Stimulated activated naive CD8-positive, alpha-beta T cell treated with anti-CD3 and anti-CD28 coated beads, Interleukin-15, Interleukin-2, amounts not matched to agents 100 ng/mL and 50 ng/mL, for 24 hours (primary cell): ENCODE data around the gene CRAMP1.

Experiments
- H3K27ac Mint-ChIP-seq: one replicate; pipeline ENCODE4 v1.8.0; 2021; ENCODE audit warnings: mild to moderate bottlenecking, mixed read lengths
- H3K27me3 Mint-ChIP-seq: one replicate; pipeline ENCODE4 v1.8.0; 2021; ENCODE audit warnings: mixed read lengths
- H3K36me3 Mint-ChIP-seq: one replicate; pipeline ENCODE4 v1.8.0; 2021; ENCODE audit warnings: low read depth, mixed read lengths
- H3K4me1 Mint-ChIP-seq: one replicate; pipeline ENCODE4 v1.8.0; 2021; ENCODE audit warnings: low read depth, mixed read lengths
- H3K4me3 Mint-ChIP-seq: one replicate; pipeline ENCODE4 v1.8.0; 2021; ENCODE audit warnings: mild to moderate bottlenecking, mixed read lengths
- H3K9me3 Mint-ChIP-seq: one replicate; pipeline ENCODE4 v1.8.0; 2021; ENCODE audit warnings: mixed read lengths

CRAMP1 gene

DNA sequence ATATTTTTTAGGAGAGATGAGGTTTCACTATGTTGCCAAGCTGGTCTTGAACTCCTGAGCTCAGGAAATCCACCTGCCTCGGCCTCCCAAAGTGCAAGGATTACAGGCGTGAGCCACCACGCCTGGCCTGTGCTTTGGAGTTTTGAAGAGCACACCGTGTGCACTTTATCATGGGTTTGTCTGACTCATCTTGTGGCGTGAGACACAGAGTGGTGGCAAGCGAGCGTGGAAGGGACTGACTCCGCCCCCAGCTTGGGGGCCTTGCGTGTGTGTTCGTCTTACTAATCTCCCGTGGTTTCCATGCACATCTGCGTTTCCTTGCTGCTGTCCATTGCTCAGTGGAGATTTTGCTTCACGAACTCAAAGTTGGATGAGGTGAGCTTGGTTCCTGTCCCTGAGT lies 22.9 kb downstream of the CRAMP1 start:
- Mint-ChIP-seq H3K27me3 (no peaks in the 10 kb centered on the region), H3K4me3 (no peak overlapping the region), H3K36me3 (peaks cover 53% of the 10 kb centered on the region), H3K9me3 (no peaks in the 10 kb centered on the region), H3K27ac (no peak overlapping the region), H3K4me1 (no peaks in the 10 kb centered on the region)

- Mint-ChIP-seq H3K27ac (no peak overlapping the region), H3K4me3 (no peak overlapping the region)
Measured at GRCh38 chr16:1637526-1637925, 25.4 kb downstream of the CRAMP1 start.

DNA sequence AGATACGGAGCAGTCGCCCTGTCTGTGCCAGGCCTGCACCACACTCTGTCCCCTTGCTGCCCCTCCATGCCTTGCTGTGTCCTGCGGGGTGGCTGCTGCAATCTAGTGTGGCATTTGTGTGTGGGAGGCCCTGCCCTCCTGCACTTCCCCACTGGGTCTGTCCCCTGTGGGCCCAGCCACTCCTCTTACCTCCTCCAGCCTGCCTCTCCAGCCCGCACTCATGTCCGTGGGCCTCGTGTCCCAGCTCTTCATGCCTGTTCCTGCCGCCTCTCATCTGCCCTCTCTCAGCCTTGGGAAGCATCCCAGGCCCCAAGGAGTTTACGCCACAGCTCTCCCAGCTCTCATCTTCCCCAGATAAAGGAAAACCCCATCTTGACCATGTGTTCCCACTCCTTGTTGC lies 26.6 kb downstream of the CRAMP1 start:
- Mint-ChIP-seq H3K36me3 (peaks cover 69% of the 10 kb centered on the region), H3K4me1 (no peaks in the 10 kb centered on the region), H3K27ac (no peak overlapping the region), H3K27me3 (no peaks in the 10 kb centered on the region), H3K9me3 (no peaks in the 10 kb centered on the region), H3K4me3 (no peak overlapping the region)

More at GRCh38 chr16:1637526-1637925, 25.4 kb downstream of the CRAMP1 start:
- Mint-ChIP-seq H3K9me3 (no peaks in the 10 kb centered on the region), H3K4me1 (no peaks in the 10 kb centered on the region), H3K36me3 (peaks cover 67% of the 10 kb centered on the region), H3K27me3 (no peaks in the 10 kb centered on the region)

DNA sequence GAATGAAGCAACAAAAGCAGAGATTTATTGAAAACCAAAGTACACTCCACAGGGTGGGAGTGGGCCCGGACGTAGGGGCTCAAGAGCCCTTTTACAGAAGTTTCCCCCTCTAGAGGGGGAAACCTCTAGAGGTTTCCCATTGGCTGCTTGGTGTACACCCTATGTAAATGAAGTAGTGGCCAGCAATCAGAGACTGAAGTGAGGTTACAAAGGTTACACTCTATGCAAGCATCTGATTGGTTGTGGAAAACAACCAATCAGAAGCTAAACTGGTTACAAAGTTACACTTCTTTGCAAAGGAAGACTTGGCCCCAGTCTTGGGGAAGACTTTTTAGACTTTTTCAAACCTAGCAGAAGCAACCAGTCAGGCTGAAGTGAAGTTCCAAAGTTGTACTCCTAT lies 27.1 kb downstream of the CRAMP1 start:
- peaks cover 67% of the 10 kb centered on the region for H3K36me3 Mint-ChIP-seq
- H3K4me3 Mint-ChIP-seq = no peak overlapping the region
- peaks cover 4% of the 10 kb centered on the region for H3K4me1 Mint-ChIP-seq
- H3K27ac Mint-ChIP-seq = no peak overlapping the region
- H3K9me3 Mint-ChIP-seq = no peaks in the 10 kb centered on the region
- no peaks in the 10 kb centered on the region for H3K27me3 Mint-ChIP-seq

GRCh38 chr16:1639860-1640259 lies 27.7 kb downstream of the CRAMP1 start:
- no peak overlapping the region for H3K4me3 Mint-ChIP-seq
- no peaks in the 10 kb centered on the region for H3K27me3 Mint-ChIP-seq
- H3K36me3 Mint-ChIP-seq = peaks cover 66% of the 10 kb centered on the region
- H3K9me3 Mint-ChIP-seq = no peaks in the 10 kb centered on the region
- no peak overlapping the region for H3K27ac Mint-ChIP-seq
- H3K4me1 Mint-ChIP-seq = peaks cover 8% of the 10 kb centered on the region

GRCh38 chr16:1640261-1640941 lies 28.2 kb downstream of the CRAMP1 start:
- H3K4me1 Mint-ChIP-seq = peaks cover 9% of the 10 kb centered on the region
- peaks cover 63% of the 10 kb centered on the region for H3K36me3 Mint-ChIP-seq
- H3K4me3 Mint-ChIP-seq = no peak overlapping the region
- no peaks in the 10 kb centered on the region for H3K9me3 Mint-ChIP-seq
- no peaks in the 10 kb centered on the region for H3K27me3 Mint-ChIP-seq
- no peak overlapping the region for H3K27ac Mint-ChIP-seq

DNA sequence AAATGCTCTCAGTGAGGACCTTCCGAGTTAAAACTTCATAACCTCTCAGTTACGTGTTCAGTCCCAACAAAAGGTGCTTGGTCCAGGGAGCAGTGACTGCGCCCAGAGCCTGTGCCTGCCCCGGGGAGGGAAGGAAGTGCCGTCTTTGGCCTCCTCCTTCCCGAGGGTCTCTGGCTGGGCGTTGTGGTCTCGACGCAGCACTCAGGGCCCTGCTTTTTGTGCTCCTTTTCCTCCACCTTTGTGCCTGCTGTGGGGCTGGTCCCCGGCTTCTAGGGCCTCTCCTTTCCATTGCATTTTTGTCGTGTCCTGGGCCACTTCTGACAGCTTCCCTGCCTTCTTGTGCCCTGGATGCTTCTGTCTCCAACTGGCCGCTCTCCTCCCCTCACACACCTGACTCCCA lies 29.1 kb downstream of the CRAMP1 start:
- Mint-ChIP-seq H3K36me3 (peaks cover 70% of the 10 kb centered on the region), H3K27me3 (no peaks in the 10 kb centered on the region), H3K4me3 (no peak overlapping the region), H3K27ac (no peak overlapping the region), H3K4me1 (peaks cover 18% of the 10 kb centered on the region), H3K9me3 (no peaks in the 10 kb centered on the region)

- H3K27me3 Mint-ChIP-seq = no peaks in the 10 kb centered on the region
- H3K36me3 Mint-ChIP-seq = peaks cover 73% of the 10 kb centered on the region
- H3K9me3 Mint-ChIP-seq = no peaks in the 10 kb centered on the region
- no peak overlapping the region for H3K4me3 Mint-ChIP-seq
- no peak overlapping the region for H3K27ac Mint-ChIP-seq
- H3K4me1 Mint-ChIP-seq = peaks cover 24% of the 10 kb centered on the region
Measured at GRCh38 chr16:1642148-1642547, 30.0 kb downstream of the CRAMP1 start.

DNA sequence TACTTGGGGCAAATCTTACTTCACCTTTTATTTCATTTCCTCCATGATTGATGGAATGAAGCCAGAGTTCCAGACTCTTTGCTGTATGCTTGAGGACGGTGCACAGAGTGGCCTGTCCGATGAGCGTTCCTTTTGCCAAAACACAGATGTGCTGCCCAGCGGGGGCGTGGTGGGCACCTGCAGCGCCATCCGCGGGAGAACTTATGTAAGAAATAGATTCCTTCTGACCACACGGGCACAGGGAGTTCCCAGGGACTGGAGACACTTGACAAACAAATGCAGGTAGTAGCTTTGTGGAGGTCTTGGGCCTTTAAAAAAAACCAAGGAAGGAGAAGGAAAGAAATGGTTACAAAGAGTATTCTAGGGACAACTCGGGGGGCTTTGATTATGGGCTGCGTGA lies 30.6 kb downstream of the CRAMP1 start:
- Mint-ChIP-seq H3K9me3 (no peaks in the 10 kb centered on the region), H3K27me3 (no peaks in the 10 kb centered on the region), H3K36me3 (peaks cover 75% of the 10 kb centered on the region), H3K4me3 (no peak overlapping the region), H3K27ac (no peak overlapping the region), H3K4me1 (peaks cover 25% of the 10 kb centered on the region)

- Mint-ChIP-seq H3K27ac (no peak overlapping the region), H3K36me3 (peaks cover 71% of the 10 kb centered on the region), H3K4me3 (no peak overlapping the region), H3K27me3 (no peaks in the 10 kb centered on the region), H3K4me1 (peaks cover 29% of the 10 kb centered on the region), H3K9me3 (no peaks in the 10 kb centered on the region)
Measured at GRCh38 chr16:1643521-1643920, 31.4 kb downstream of the CRAMP1 start.

DNA sequence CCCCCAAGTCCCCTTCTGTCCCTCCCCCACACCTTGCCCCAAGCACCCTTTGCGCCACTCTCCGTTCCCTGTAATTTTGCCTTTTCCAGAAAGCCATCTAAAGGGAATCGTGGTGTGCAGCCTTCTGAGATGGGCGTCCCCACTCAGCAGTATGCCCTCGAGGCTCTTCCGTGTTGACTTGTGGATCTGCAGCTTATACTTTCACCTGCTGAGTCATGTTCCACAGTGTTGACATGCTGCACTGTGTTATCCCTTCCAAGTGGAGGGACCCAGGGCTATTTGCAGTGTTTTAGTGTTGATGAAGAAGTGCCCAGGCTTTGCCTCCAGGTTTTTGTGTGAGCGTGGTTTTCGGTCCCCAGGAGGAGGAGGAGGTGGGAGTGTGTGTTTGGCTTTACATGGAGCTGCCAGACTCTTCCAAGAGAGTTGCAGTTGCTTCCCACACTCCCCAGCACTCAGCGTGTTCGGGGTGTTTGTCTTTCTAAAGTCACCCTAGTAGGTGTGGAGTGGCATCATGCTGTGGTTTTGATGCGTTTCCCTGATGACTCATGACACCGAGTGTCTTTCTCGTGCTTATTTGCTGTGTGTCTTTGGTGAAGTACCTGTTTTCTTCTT lies 33.9 kb downstream of the CRAMP1 start:
- H3K27ac Mint-ChIP-seq = peak overlapping the region; percentile 49
- peaks cover 55% of the 10 kb centered on the region for H3K36me3 Mint-ChIP-seq
- H3K27me3 Mint-ChIP-seq = no peaks in the 10 kb centered on the region
- H3K4me1 Mint-ChIP-seq = peaks cover 33% of the 10 kb centered on the region
- no peak overlapping the region for H3K4me3 Mint-ChIP-seq
- no peaks in the 10 kb centered on the region for H3K9me3 Mint-ChIP-seq

DNA sequence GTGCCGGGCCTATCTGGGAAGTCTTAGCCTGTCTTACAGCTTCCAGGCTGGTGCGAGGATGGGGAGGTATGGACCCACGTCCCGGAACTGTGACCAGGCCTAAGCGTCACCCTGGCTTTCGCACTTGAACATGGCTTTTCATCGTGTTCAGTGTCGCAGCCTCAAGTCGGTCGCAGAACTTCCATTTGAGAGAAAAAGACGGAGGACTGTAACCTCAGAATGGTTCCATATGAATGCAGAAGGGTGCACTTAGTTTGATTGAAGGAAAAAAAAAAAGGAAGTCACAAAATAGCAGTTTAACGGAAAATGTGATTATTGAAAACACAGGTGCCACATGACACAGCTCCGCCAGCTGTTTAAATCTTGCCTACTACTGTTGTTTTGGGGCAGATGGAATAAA lies 35.7 kb downstream of the CRAMP1 start:
- H3K9me3 Mint-ChIP-seq = no peaks in the 10 kb centered on the region
- H3K27me3 Mint-ChIP-seq = no peaks in the 10 kb centered on the region
- H3K27ac Mint-ChIP-seq = no peak overlapping the region
- H3K36me3 Mint-ChIP-seq = peaks cover 53% of the 10 kb centered on the region
- H3K4me3 Mint-ChIP-seq = no peak overlapping the region
- peaks cover 33% of the 10 kb centered on the region for H3K4me1 Mint-ChIP-seq

GRCh38 chr16:1650131-1650530 lies 38.0 kb downstream of the CRAMP1 start:
- Mint-ChIP-seq H3K27ac (no peak overlapping the region), H3K36me3 (peaks cover 51% of the 10 kb centered on the region), H3K9me3 (no peaks in the 10 kb centered on the region), H3K4me1 (peaks cover 25% of the 10 kb centered on the region), H3K4me3 (no peak overlapping the region), H3K27me3 (no peaks in the 10 kb centered on the region)

DNA sequence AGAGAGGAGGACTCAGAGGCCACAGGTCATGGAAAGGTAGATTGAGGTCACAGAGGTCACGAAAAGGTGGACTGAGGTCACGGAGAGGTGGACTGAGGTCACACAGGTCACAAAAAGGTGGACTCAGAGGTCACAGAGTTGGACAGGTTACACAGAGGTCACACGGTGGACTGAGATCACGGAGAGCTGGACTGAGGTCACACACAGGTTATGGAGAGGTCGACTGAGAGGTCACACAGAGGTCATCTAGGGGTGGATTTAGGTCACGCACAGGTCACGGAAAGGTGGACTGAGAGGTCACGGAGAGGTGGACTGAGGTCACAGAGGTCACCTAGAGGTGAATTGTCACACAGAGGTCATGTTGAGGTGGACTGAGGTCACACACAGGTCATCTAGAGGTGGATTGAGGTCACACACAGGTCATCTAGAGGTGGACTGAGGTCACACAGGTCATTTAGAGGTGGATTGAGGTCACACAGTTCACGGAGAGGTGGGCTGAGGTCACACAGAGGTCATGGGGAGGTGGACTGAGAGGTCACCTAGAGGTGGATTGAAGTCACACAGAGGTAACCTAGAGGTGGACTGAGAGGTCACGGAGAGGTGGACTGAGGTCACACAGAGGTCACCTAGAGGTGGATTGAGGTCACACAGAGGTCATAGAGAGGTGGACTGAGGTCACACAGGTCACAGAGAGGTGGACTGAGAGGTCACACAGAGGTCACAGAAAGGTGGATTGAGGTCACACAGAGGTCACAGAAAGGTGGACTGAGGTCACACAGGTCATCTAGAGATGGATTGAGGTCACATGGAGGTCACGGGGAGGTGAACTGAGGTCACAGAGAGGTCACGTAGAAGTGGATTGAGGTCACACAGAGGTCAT lies 39.2 kb downstream of the CRAMP1 start:
- peaks cover 15% of the 10 kb centered on the region for H3K4me1 Mint-ChIP-seq
- H3K36me3 Mint-ChIP-seq = peaks cover 45% of the 10 kb centered on the region
- no peaks in the 10 kb centered on the region for H3K27me3 Mint-ChIP-seq
- H3K27ac Mint-ChIP-seq = peak overlapping the region; percentile 34
- no peaks in the 10 kb centered on the region for H3K9me3 Mint-ChIP-seq
- no peak overlapping the region for H3K4me3 Mint-ChIP-seq

- H3K27me3 Mint-ChIP-seq = no peaks in the 10 kb centered on the region
- peaks cover 42% of the 10 kb centered on the region for H3K36me3 Mint-ChIP-seq
- H3K27ac Mint-ChIP-seq = no peak overlapping the region
- H3K4me1 Mint-ChIP-seq = peaks cover 10% of the 10 kb centered on the region
- H3K4me3 Mint-ChIP-seq = no peak overlapping the region
- H3K9me3 Mint-ChIP-seq = no peaks in the 10 kb centered on the region
Measured at GRCh38 chr16:1651974-1652312, 39.8 kb downstream of the CRAMP1 start.
